HepG2 (cell line): ENCODE data around the gene CMPK1. TPM values are rescaled to one million over a fixed set of nuclear protein-coding genes. Genes with fewer than 3 reads are reported as not detected.

Experiments used
- FOXO1 ChIP-seq: sonication (generic); formaldehyde crosslinking; IDR thresholded peaks from 2 replicates; pipeline ENCODE4 v1.4.0; 2020; ENCODE audit warnings: missing genetic modification reagents
- KDM4B ChIP-seq: sonication (generic); formaldehyde crosslinking; IDR thresholded peaks from 2 replicates; pipeline ENCODE4 v1.4.0; 2020; ENCODE audit warnings: missing genetic modification reagents
- KLF15 ChIP-seq: sonication (generic); formaldehyde crosslinking; IDR thresholded peaks from 2 replicates; pipeline ENCODE4 v1.8.1; 2023; ENCODE audit warnings: borderline replicate concordance, mild to moderate bottlenecking, inconsistent platforms, missing genetic modification reagents, mixed read lengths
- MAZ ChIP-seq, 2 experiments: sonication (generic) in 1 of 2; formaldehyde crosslinking in 1 of 2; IDR thresholded peaks; 2 replicates each; pipeline versions ENCODE4 v1.5.0 to v1.6.1; 2012 to 2020; ENCODE audit warnings: low read depth in 2 of 2, mild to moderate bottlenecking in 2 of 2, borderline replicate concordance in 1 of 2, improper control_type of control experiment in 1 of 2, low read length in 1 of 2, missing genetic modification reagents in 1 of 2, moderate library complexity in 1 of 2
- MXI1 ChIP-seq: IDR thresholded peaks from 3 replicates; pipeline ENCODE4 v1.6.1; 2012; ENCODE audit warnings: low read depth, low read length, inconsistent platforms, borderline replicate concordance
- RCOR2 ChIP-seq: IDR thresholded peaks from 2 replicates; pipeline ENCODE4 v1.6.1; 2016; ENCODE audit warnings: missing biosample characterization, missing genetic modification reagents
- REL ChIP-seq: sonication (generic); formaldehyde crosslinking; conservative IDR thresholded peaks from 2 replicates; pipeline ENCODE4 v1.8.0; 2022; ENCODE audit warnings: mild to moderate bottlenecking, missing genetic modification reagents, moderate library complexity
- SMYD3 ChIP-seq: sonication (generic); formaldehyde crosslinking; IDR thresholded peaks from 2 replicates; pipeline ENCODE4 v1.8.1; 2023; ENCODE audit warnings: mild to moderate bottlenecking, missing genetic modification reagents
- SRF ChIP-seq: IDR thresholded peaks from 2 replicates; pipeline ENCODE4 v1.6.1; 2011; ENCODE audit warnings: mild to moderate bottlenecking, low read depth, low read length, moderate library complexity
- ZNF20 ChIP-seq: sonication (generic); formaldehyde crosslinking; IDR thresholded peaks from 2 replicates; pipeline ENCODE4 v1.4.0; 2020; ENCODE audit warnings: mild to moderate bottlenecking, moderate library complexity, missing genetic modification reagents
- ZNF225 ChIP-seq: sonication (generic); formaldehyde crosslinking; IDR thresholded peaks from 2 replicates; pipeline ENCODE4 v1.4.0; 2020; ENCODE audit warnings: mild to moderate bottlenecking, missing genetic modification reagents
- polyA plus RNA-seq, 8 experiments: library from polyadenylated mRNA; depleted of rRNA in 3 of 8; stranded (reverse) in 7 of 8; unstranded in 1 of 8; fragments of >200 nt; fragmentation: Illumina TruSeq in 4 of 8; extraction: Trizol in 4 of 8; gene quantifications; 2 replicates each; pipeline versions ENCODE4 v1.2.1 to v1.2.3, GENCODE V29; 2011 to 2016; ENCODE audit warnings: low read depth in 4 of 8, missing spikeins in 1 of 8, mixed read lengths in 1 of 8; ENCODE audit not compliant: insufficient read depth in 1 of 8
- total RNA-seq, 5 experiments: library from RNA; depleted of rRNA; stranded (reverse); fragments of >200 nt; fragmentation: Illumina TruSeq; extraction: Trizol; gene quantifications; 2 replicates each; pipeline ENCODE4 v1.2.3, GENCODE V29; 2016; ENCODE audit warnings: low read depth in 1 of 5
- TF ChIP-seq, protein P1 (sequence below): sonication (generic); formaldehyde crosslinking; IDR thresholded peaks from 2 replicates; pipeline ENCODE4 v1.8.1; 2023; ENCODE audit warnings: mild to moderate bottlenecking, missing genetic modification reagents, borderline replicate concordance
- TF ChIP-seq, protein P2 (sequence below): IDR thresholded peaks from 2 replicates; pipeline ENCODE4 v1.6.1; 2016; ENCODE audit warnings: missing compliant biosample characterization, missing genetic modification reagents, borderline replicate concordance
- TF ChIP-seq, protein P3 (sequence below): sonication (generic); formaldehyde crosslinking; IDR thresholded peaks from 2 replicates; pipeline ENCODE4 v1.8.1; 2023; ENCODE audit warnings: mild to moderate bottlenecking, inconsistent platforms, moderate library complexity, missing genetic modification reagents, borderline replicate concordance
- TF ChIP-seq, protein P4 (sequence below): sonication (generic); formaldehyde crosslinking; IDR thresholded peaks from 2 replicates; pipeline ENCODE4 v1.4.0; 2020; ENCODE audit warnings: missing genetic modification reagents, mild to moderate bottlenecking, borderline replicate concordance
- TF ChIP-seq, protein P5 (sequence below): sonication (generic); formaldehyde crosslinking; IDR thresholded peaks from 2 replicates; pipeline ENCODE4 v1.9.0; 2021; ENCODE audit warnings: missing genetic modification reagents, mild to moderate bottlenecking, borderline replicate concordance
- TF ChIP-seq, protein P6 (sequence below): sonication (generic); formaldehyde crosslinking; IDR thresholded peaks from 2 replicates; pipeline ENCODE4 v1.8.0; 2022; ENCODE audit warnings: mild to moderate bottlenecking, missing genetic modification reagents; ENCODE audit not compliant: insufficient replicate concordance

CMPK1 gene
- total and polyA plus RNA-seq, 2 of the 13 experiments (the other 11 are each of a cell fraction or from before 2014, with no cell fraction given) = 38.3 to 92.0 TPM

DNA sequence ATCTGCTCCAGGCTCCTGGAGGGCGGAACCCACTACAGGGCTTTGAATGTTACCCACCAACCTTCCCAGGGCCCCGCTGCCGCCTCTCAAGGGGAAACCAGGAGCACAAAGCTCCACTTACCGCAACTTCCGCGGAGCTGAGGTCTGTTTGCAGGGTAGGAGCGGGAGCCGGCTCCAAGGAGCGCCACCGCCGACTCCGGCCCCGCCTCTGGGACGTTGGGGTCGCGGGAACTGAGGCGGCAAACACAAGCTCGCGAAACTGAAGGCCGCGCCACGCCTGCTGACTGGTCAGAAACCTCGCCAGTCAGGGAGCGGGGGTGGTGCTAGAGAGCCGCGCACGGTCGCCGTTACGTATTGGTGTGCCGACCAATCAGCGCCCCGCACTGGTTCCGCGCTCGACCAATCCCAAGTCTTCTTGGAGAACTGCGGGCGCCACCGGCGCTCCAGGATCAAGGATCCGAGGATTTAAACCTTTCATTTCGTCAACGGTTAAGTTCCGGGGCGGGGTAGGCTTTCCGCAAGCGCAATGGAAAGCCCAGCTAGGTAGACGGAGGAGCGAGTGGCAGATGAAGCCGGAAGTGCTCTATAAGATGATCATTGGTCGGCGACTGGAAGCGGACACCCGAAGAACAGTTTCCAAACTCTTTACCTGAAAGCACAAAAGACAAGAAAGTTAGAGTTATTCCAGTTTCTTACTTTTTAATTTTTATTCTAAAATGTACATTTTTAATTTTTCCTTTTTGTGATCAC, 19.5 kb upstream of the CMPK1 start, which contains the start of gene STIL (continued):
- TF ChIP-seq MAZ (IDR thresholded peaks at IDR 0.05; ENCODE audit: borderline replicate concordance, low read depth, low read length) (no peak; the same call in 1 of the 2 replicates), MAZ (CRISPR knock-in tag; IDR thresholded peaks at IDR 0.05; ENCODE audit: low read depth) (peak; percentile 61; the same call in 1 of the 2 replicates), SMYD3 (CRISPR knock-in tag) (peak; percentile 62; the same call in 1 of the 2 replicates), ZNF225 (no peak), ZNF20 (CRISPR knock-in tag) (no peak), KLF15 (CRISPR knock-in tag) (no peak), SRF (no peak), RCOR2 (CRISPR knock-in tag) (no peak), REL (CRISPR knock-in tag) (peak; percentile 79; the same call in 1 of the 2 replicates), FOXO1 (no peak), KDM4B (CRISPR knock-in tag) (no peak), MXI1 (peak; percentile 95)
- TF ChIP-seq, protein P1, sequence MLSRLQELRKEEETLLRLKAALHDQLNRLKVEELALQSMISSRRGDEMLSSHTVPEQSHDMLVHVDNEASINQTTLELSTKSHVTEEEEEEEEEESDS (CRISPR knock-in tag) = no peak
- TF ChIP-seq, protein P2, sequence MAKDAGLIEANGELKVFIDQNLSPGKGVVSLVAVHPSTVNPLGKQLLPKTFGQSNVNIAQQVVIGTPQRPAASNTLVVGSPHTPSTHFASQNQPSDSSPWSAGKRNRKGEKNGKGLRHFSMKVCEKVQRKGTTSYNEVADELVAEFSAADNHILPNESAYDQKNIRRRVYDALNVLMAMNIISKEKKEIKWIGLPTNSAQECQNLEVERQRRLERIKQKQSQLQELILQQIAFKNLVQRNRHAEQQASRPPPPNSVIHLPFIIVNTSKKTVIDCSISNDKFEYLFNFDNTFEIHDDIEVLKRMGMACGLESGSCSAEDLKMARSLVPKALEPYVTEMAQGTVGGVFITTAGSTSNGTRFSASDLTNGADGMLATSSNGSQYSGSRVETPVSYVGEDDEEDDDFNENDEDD = peak; percentile 99
- TF ChIP-seq, protein P3, sequence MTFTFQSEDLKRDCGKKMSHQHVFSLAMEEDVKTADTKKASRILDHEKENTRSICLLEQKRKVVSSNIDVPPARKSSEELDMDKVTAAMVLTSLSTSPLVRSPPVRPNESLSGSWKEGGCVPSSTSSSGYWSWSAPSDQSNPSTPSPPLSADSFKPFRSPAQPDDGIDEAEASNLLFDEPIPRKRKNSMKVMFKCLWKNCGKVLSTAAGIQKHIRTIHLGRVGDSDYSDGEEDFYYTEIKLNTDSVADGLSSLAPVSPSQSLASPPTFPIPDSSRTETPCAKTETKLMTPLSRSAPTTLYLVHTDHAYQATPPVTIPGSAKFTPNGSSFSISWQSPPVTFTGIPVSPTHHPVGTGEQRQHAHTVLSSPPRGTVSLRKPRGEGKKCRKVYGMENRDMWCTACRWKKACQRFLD (CRISPR knock-in tag) = no peak
- TF ChIP-seq, protein P4, sequence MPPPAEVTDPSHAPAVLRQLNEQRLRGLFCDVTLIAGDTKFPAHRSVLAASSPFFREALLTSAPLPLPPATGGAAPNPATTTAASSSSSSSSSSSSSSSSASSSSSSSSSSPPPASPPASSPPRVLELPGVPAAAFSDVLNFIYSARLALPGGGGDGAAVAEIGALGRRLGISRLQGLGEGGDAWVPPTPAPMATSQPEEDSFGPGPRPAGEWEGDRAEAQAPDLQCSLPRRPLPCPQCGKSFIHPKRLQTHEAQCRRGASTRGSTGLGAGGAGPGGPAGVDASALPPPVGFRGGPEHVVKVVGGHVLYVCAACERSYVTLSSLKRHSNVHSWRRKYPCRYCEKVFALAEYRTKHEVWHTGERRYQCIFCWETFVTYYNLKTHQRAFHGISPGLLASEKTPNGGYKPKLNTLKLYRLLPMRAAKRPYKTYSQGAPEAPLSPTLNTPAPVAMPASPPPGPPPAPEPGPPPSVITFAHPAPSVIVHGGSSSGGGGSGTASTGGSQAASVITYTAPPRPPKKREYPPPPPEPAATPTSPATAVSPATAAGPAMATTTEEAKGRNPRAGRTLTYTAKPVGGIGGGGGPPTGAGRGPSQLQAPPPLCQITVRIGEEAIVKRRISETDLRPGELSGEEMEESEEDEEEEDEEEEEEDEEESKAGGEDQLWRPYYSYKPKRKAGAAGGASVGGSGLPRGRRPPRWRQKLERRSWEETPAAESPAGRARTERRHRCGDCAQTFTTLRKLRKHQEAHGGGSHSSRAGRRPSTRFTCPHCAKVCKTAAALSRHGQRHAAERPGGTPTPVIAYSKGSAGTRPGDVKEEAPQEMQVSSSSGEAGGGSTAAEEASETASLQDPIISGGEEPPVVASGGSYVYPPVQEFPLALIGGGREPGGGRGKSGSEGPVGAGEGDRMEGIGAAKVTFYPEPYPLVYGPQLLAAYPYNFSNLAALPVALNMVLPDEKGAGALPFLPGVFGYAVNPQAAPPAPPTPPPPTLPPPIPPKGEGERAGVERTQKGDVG = no peak
- TF ChIP-seq, protein P5, sequence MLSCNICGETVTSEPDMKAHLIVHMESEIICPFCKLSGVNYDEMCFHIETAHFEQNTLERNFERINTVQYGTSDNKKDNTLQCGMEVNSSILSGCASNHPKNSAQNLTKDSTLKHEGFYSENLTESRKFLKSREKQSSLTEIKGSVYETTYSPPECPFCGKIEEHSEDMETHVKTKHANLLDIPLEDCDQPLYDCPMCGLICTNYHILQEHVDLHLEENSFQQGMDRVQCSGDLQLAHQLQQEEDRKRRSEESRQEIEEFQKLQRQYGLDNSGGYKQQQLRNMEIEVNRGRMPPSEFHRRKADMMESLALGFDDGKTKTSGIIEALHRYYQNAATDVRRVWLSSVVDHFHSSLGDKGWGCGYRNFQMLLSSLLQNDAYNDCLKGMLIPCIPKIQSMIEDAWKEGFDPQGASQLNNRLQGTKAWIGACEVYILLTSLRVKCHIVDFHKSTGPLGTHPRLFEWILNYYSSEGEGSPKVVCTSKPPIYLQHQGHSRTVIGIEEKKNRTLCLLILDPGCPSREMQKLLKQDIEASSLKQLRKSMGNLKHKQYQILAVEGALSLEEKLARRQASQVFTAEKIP (CRISPR knock-in tag) = no peak
- TF ChIP-seq, protein P6, sequence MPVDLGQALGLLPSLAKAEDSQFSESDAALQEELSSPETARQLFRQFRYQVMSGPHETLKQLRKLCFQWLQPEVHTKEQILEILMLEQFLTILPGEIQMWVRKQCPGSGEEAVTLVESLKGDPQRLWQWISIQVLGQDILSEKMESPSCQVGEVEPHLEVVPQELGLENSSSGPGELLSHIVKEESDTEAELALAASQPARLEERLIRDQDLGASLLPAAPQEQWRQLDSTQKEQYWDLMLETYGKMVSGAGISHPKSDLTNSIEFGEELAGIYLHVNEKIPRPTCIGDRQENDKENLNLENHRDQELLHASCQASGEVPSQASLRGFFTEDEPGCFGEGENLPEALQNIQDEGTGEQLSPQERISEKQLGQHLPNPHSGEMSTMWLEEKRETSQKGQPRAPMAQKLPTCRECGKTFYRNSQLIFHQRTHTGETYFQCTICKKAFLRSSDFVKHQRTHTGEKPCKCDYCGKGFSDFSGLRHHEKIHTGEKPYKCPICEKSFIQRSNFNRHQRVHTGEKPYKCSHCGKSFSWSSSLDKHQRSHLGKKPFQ = no peak
